HUES64 (cell line): ENCODE measurements around the gene ELMO1.

Experiments used
- H3K27ac ChIP-seq: 2 replicates; pipeline ENCODE4 v1.7.0; 2013; ENCODE audit warnings: low read depth, low read length, inconsistent platforms
- H3K27me3 ChIP-seq: 2 replicates; pipeline ENCODE4 v1.6.1; 2013; ENCODE audit warnings: mild to moderate bottlenecking, low read length; ENCODE audit not compliant: insufficient read depth
- H3K36me3 ChIP-seq: 2 replicates; pipeline ENCODE4 v1.6.1; 2013; ENCODE audit warnings: mild to moderate bottlenecking, low read length; ENCODE audit not compliant: insufficient read depth
- H3K4me1 ChIP-seq: 2 replicates; pipeline ENCODE4 v1.6.1; 2013; ENCODE audit warnings: mild to moderate bottlenecking, low read length, moderate library complexity; ENCODE audit not compliant: insufficient read depth
- H3K4me3 ChIP-seq: 2 replicates; pipeline ENCODE4 v1.5.1; 2013; ENCODE audit warnings: mild to moderate bottlenecking, low read length, moderate library complexity
- H3K9ac ChIP-seq: 2 replicates; pipeline ENCODE4 v1.6.1; 2013; ENCODE audit warnings: mild to moderate bottlenecking, low read depth, low read length
- H3K9me3 ChIP-seq: 2 replicates; pipeline ENCODE4 v1.6.1; 2013; ENCODE audit warnings: low read depth, low read length; ENCODE audit not compliant: insufficient read depth
- WGBS: fragments of 150-250, 120-280 bp; methylation state at CpG from one replicate; pipeline ENCODE4 v1.1.7; 2013; ENCODE audit warnings: missing lambda C conversion rate; 5-methylcytosine and 5-hydroxymethylcytosine counted together

Gene ELMO1

GRCh38 chr7:36925207-36925606 is 523.5 kb downstream of the ELMO1 start:
- Histone ChIP-seq H3K27me3 (no peaks in the 10 kb centered on the region), H3K9ac (no peak overlapping the region), H3K4me3 (no peak overlapping the region), H3K9me3 (no peaks in the 10 kb centered on the region), H3K27ac (no peak overlapping the region), H3K4me1 (no peaks in the 10 kb centered on the region), H3K36me3 (no peaks in the 10 kb centered on the region)
- WGBS = 94% methylated on average over 5 of the region's 5 CpGs

- H3K27ac ChIP-seq = no peak overlapping the region
These were observed 524.7 kb downstream of the ELMO1 start for GRCh38 chr7:36923943-36924436.

GRCh38 chr7:36923185-36923584 is 525.5 kb downstream of the ELMO1 start:
- Histone ChIP-seq H3K4me3 (no peak overlapping the region), H3K27me3 (no peaks in the 10 kb centered on the region), H3K36me3 (no peaks in the 10 kb centered on the region), H3K4me1 (no peaks in the 10 kb centered on the region), H3K27ac (no peak overlapping the region), H3K9me3 (no peaks in the 10 kb centered on the region), H3K9ac (no peak overlapping the region)

More at GRCh38 chr7:36923943-36924436, 524.7 kb downstream of the ELMO1 start:
- Histone ChIP-seq H3K9me3 (no peaks in the 10 kb centered on the region), H3K4me3 (no peak overlapping the region), H3K36me3 (no peaks in the 10 kb centered on the region), H3K27me3 (no peaks in the 10 kb centered on the region), H3K9ac (no peak overlapping the region), H3K4me1 (no peaks in the 10 kb centered on the region)
- WGBS = 91% methylated on average over 3 of the region's 3 CpGs

GRCh38 chr7:36920433-36920832 is 528.2 kb downstream of the ELMO1 start:
- H3K4me1 ChIP-seq = no peaks in the 10 kb centered on the region
- H3K4me3 ChIP-seq = no peak overlapping the region
- H3K27ac ChIP-seq = no peak overlapping the region
- no peaks in the 10 kb centered on the region for H3K9me3 ChIP-seq
- no peaks in the 10 kb centered on the region for H3K27me3 ChIP-seq
- no peaks in the 10 kb centered on the region for H3K36me3 ChIP-seq
- H3K9ac ChIP-seq = no peak overlapping the region
- 98% methylated on average over 1 of the region's 1 CpG for WGBS

GRCh38 chr7:36919738-36920137 is 528.9 kb downstream of the ELMO1 start:
- Histone ChIP-seq H3K27me3 (no peaks in the 10 kb centered on the region), H3K9ac (no peak overlapping the region), H3K27ac (no peak overlapping the region), H3K4me1 (no peaks in the 10 kb centered on the region), H3K9me3 (no peaks in the 10 kb centered on the region), H3K4me3 (no peak overlapping the region), H3K36me3 (no peaks in the 10 kb centered on the region)
- WGBS = 94% methylated on average over 4 of the region's 4 CpGs

GRCh38 chr7:36918591-36918990 is 530.1 kb downstream of the ELMO1 start:
- Histone ChIP-seq H3K9ac (no peak overlapping the region), H3K27me3 (no peaks in the 10 kb centered on the region), H3K36me3 (no peaks in the 10 kb centered on the region), H3K9me3 (no peaks in the 10 kb centered on the region), H3K27ac (no peak overlapping the region), H3K4me3 (no peak overlapping the region), H3K4me1 (no peaks in the 10 kb centered on the region)
- 100% methylated on average over 1 of the region's 2 CpGs for WGBS

GRCh38 chr7:36916619-36917018 is 532.0 kb downstream of the ELMO1 start:
- Histone ChIP-seq H3K36me3 (no peaks in the 10 kb centered on the region), H3K27me3 (no peaks in the 10 kb centered on the region), H3K4me1 (no peaks in the 10 kb centered on the region), H3K27ac (no peak overlapping the region), H3K9ac (no peak overlapping the region), H3K4me3 (no peak overlapping the region), H3K9me3 (no peaks in the 10 kb centered on the region)

- Histone ChIP-seq H3K36me3 (no peaks in the 10 kb centered on the region), H3K9ac (no peak overlapping the region), H3K4me1 (no peaks in the 10 kb centered on the region), H3K27me3 (no peaks in the 10 kb centered on the region), H3K9me3 (no peaks in the 10 kb centered on the region), H3K27ac (no peak overlapping the region), H3K4me3 (no peak overlapping the region)
- 90% methylated on average over 3 of the region's 3 CpGs for WGBS
These were observed 532.5 kb downstream of the ELMO1 start for GRCh38 chr7:36916116-36916515.

- H3K4me3 ChIP-seq = no peak overlapping the region
- 95% methylated on average over 5 of the region's 5 CpGs for WGBS
- H3K27ac ChIP-seq = no peak overlapping the region
- H3K27me3 ChIP-seq = no peaks in the 10 kb centered on the region
- H3K4me1 ChIP-seq = no peaks in the 10 kb centered on the region
- H3K36me3 ChIP-seq = no peaks in the 10 kb centered on the region
- H3K9me3 ChIP-seq = no peaks in the 10 kb centered on the region
- no peak overlapping the region for H3K9ac ChIP-seq
These were observed 536.9 kb downstream of the ELMO1 start for GRCh38 chr7:36911788-36912187.

- no peaks in the 10 kb centered on the region for H3K9me3 ChIP-seq
- WGBS = 77% methylated on average over 4 of the region's 5 CpGs
- no peaks in the 10 kb centered on the region for H3K36me3 ChIP-seq
- no peak overlapping the region for H3K4me3 ChIP-seq
- H3K4me1 ChIP-seq = no peaks in the 10 kb centered on the region
- H3K27ac ChIP-seq = no peak overlapping the region
- H3K27me3 ChIP-seq = no peaks in the 10 kb centered on the region
- no peak overlapping the region for H3K9ac ChIP-seq
These were observed 537.8 kb downstream of the ELMO1 start for GRCh38 chr7:36910859-36911258.

GRCh38 chr7:36910401-36910800 is 538.3 kb downstream of the ELMO1 start:
- Histone ChIP-seq H3K27ac (no peak overlapping the region), H3K4me3 (no peak overlapping the region), H3K4me1 (no peaks in the 10 kb centered on the region), H3K27me3 (no peaks in the 10 kb centered on the region), H3K9me3 (no peaks in the 10 kb centered on the region), H3K9ac (no peak overlapping the region), H3K36me3 (no peaks in the 10 kb centered on the region)
- 91% methylated on average over 3 of the region's 3 CpGs for WGBS

- WGBS = 71% methylated on average over 3 of the region's 3 CpGs
These were observed 541.6 kb downstream of the ELMO1 start for GRCh38 chr7:36906956-36907635.

More at GRCh38 chr7:36906956-36907635, 541.6 kb downstream of the ELMO1 start:
- no peaks in the 10 kb centered on the region for H3K27me3 ChIP-seq
- H3K9ac ChIP-seq = no peak overlapping the region
- no peaks in the 10 kb centered on the region for H3K36me3 ChIP-seq
- no peak overlapping the region for H3K27ac ChIP-seq
- no peaks in the 10 kb centered on the region for H3K9me3 ChIP-seq
- peaks cover 7% of the 10 kb centered on the region; the same call in 1 of the 2 replicates for H3K4me1 ChIP-seq
- H3K4me3 ChIP-seq = no peak overlapping the region
